GM19395 (cell line): Measurements from ENCODE around the gene SLC25A29.

Experiments
- ATAC-seq: cut with Tn5 transposase; IDR thresholded peaks from one replicate; pipeline ENCODE4 v1.9.1; 2021; ENCODE audit warnings: mild to moderate bottlenecking, moderate library complexity; ENCODE audit not compliant: unreplicated experiment

The SLC25A29 gene

DNA sequence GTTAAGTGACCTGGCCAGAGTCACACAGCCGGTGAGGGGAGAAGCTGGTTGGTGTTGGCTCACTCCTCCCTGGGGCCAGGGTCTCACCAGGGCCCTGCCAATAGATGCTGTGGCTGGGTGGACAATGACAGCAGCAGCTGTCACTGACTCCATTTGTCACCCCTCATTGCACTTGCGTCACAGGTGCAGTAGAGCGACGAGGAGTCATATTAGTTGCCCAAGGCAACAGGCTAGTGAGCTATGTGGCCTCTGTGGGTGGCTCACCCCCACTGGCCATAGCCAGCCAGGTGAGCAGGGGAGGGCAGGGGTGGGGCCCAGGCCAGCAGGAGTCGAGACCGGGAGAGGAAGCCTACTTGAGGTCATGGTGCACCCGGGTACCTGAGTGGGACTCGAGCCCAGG, 26.6 kb upstream of the SLC25A29 start:
- ATAC-seq, result peak; percentile 47

DNA sequence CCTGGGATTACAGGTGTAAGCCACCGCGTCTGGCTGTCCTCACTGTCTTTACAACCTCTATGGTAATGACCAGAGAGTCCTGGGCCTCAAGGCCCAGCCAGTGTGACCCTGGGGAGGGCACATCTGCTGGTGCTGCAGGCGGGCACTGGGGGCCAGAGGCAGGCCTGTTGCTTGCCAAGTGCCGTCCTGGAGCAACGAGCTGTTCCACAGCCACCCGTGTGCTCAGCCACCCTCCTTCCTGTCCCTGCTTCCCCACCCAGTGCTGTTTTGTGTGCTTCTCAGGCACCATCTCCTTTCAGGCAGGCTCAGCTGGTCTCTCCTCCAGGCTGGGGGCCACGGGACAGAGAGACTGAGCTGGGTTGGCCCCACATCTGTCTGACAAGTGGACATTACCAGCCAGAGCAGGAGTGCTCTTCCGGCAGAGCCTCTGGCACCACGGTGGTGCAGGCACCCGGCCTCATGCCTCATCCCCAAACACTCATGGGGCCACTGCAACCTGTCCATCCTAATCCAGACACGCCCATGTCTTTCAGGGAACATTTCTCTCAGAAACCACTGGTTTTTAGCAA, 25.9 kb upstream of the SLC25A29 start:
- ATAC-seq, result no peak

DNA sequence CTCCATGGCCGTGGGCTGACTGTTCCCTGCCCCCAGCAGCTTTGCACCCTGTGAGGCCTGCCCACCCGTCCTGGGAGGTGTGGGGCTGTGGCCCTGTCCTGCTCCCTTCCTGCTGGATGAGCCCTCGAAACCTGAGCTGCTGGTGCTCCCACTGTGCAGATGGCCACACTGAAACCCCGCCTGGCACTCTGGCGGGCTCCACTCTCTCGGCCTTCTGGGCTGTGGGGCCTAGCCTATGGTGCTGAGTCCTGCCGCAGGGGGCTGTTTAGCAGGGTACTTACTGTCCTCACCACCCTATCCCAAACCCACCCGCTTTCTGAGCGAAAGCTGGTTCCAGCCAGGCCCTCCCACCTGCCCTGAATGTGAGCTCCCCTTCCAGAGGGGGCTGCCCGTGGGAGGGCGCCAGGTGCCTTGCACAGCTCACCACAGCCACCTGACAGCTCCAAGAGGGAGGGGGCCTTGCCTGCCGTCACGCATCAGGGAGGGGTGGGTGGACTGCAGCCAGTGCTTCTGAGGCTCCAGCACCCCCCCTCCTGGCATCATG, 24.2 kb upstream of the SLC25A29 start:
- no peak for ATAC-seq

DNA sequence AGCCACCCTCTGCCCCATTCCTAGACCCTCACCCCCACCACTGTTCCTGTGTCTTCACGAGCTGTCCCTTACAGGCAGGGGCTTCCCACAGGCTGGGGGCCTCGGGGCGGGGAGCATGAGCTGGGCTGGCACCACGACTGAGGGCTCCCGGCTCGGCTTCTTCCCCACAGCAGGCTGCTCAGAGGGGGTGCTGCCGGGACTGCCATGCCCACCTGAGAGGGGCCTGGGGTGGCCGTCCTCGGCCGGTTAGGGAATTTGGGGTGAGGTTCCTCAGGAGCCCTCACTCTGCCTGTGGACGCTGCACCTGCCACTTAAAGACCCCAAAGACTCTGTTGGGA, 23.7 kb upstream of the SLC25A29 start:
- no peak for ATAC-seq

DNA sequence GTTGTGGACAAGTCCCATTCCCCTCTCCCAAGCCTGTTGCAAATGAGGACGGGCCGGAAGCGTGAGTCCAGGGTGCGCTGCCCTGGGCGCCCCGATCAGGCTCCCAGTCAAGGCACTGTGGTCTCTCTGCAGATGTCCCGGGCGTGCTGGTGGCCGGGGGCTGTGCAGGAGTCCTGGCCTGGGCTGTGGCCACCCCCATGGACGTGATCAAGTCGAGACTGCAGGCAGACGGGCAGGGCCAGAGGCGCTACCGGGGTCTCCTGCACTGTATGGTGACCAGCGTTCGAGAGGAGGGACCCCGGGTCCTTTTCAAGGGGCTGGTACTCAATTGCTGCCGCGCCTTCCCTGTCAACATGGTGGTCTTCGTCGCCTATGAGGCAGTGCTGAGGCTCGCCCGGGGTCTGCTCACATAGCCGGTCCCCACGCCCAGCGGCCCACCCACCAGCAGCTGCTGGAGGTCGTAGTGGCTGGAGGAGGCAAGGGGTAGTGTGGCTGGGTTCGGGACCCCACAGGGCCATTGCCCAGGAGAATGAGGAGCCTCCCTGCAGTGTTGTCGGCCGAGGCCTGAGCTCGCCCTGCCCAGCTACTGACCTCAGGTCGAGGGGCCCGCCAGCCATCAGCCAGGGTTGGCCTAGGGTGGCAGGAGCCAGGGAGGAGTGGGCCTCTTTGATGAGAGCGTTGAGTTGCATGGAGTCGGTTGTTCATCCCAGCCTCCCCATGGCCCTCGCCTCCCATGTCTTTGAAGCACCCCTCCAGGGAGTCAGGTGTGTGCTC, 23.2 kb upstream of the SLC25A29 start:
- ATAC-seq, result no peak

GRCh38 chr14:100328495-100329163, 22.4 kb upstream of the SLC25A29 start:
- no peak for ATAC-seq

GRCh38 chr14:100327128-100327527, 20.9 kb upstream of the SLC25A29 start:
- no peak for ATAC-seq

GRCh38 chr14:100325958-100326357, 19.7 kb upstream of the SLC25A29 start:
- ATAC-seq, result no peak

GRCh38 chr14:100325231-100325632, 19.0 kb upstream of the SLC25A29 start:
- ATAC-seq, result no peak

DNA sequence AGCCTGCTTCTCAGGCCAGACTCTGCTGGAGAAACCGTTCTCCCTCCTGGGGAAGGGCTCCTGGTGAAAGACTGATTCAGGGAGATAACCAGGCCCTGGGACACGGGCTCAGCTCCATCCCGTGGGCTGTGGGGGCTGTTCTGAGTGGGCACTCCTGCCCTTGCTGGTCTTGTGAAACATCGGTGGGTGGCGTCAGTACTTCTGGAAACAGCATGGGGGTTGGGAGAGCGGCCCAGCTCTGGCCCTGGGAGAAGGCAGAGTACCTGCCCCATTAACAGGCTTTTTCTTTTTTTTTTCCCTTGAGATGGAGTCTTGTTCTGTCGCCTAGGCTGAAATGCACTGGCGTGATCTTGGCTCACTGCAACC, 17.7 kb upstream of the SLC25A29 start:
- ATAC-seq, result no peak

DNA sequence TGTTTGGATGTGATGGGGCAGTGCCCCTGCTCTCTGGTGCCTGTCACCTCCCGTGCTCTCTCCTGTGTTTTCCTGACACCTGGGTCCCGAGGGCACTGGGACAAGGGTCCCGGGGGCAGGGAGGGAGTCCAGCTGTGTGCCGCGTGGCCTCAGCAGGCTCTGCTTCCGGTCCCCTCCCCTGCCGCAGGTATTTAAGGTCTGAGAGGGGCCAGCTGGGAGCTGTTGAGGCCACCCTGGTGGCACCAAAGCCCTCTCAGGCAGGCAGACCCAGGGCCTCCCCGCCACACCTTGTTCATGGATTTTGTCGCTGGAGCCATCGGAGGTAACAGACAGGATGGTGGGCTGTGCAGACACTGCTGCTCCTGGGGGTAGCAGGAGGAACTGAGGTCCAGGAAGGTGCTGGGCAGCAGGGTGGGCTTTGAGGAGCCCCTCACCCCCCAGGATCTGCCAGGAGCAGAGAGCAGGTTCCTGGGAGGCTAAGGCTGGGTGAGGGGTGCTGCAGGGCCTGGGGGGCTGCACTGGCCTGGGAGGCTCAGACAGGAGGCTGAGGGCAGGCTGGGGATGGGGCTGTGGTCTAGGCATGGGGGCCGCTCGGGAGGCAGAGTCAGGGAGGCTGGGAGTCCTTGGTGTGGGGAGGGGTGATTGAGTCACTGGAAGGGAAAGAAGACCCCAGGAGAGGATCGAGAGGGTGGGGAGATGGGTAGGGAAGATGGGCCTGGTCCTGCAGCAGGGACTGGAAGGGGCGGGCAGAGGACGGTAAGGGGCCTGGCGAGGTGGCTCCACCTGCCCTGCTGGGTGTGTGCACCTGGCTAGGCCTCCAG, 17.1 kb upstream of the SLC25A29 start, which contains the start of gene SLC25A47:
Gene SLC25A47 (plus strand): TSS at position 219 of the 821 bp plus-strand sequence. CDS start 76 bp downstream, at position 295.
- no peak for ATAC-seq

GRCh38 chr14:100322138-100322957, 16.1 kb upstream of the SLC25A29 start:
- ATAC-seq, result no peak

DNA sequence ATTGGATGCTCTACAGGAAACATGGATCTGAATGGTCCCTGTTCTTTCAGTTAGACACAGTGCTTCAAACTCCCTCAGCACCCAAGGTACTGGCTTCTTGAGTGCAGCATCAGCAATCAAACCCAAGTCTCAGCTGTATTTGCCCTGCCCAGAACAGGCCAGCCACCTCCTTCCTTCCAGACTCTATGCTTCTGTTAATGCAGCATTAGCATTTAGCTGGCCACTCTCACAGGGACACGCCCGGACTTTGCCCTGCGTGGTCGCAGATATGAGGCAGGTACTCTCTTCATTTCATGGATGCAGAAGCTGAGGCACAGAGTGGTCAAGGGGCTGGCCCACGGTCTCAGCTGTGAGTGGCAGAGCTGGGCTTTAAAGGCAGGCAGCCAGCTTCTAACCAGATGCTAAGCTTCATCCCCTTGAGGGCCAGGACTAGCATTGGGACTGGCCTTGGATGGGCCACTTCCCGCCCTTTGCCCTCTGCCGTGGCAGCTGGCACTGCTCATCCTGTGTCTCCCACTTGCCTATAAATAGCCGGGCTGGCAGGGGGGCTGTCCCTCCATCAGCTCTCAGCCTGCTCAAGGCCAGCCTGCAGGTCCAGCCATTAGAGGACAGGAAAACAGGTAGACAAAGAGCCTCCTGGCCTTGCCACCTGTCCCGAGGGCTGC, 15.4 kb upstream of the SLC25A29 start:
- ATAC-seq, result no peak

DNA sequence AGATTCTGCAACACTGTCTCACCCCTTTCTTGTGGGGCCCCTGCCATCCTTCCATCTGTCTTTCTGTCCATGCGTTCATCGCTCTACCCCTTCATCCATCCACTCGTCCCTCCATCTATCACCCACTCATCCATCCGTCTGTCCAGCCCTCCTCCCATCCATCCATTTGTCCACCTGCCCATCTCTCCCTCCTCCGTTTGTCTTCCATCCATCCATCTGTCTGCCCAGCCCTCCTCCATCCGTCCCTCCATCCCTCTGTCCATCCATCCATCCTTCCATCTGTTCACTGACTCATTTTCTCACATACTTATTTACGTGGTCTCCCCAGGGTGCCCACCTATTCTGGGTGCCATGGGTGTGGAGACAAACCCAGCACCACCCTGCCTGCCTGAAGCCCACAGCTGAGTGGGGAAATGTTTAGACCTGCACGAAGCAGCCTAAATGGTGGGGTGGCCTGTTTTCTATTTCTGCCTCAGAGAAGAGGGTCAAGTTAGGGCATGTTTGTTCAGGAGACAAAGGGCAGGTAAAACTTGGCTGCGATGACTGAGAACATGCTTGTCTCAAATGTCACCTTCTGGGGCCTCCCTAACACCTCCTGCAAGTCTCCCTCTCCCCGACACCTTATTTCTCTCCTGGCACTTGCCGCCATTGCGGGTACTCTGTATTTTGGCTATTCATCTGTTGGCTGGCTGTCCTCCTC, 14.1 kb upstream of the SLC25A29 start:
- ATAC-seq, result no peak

DNA sequence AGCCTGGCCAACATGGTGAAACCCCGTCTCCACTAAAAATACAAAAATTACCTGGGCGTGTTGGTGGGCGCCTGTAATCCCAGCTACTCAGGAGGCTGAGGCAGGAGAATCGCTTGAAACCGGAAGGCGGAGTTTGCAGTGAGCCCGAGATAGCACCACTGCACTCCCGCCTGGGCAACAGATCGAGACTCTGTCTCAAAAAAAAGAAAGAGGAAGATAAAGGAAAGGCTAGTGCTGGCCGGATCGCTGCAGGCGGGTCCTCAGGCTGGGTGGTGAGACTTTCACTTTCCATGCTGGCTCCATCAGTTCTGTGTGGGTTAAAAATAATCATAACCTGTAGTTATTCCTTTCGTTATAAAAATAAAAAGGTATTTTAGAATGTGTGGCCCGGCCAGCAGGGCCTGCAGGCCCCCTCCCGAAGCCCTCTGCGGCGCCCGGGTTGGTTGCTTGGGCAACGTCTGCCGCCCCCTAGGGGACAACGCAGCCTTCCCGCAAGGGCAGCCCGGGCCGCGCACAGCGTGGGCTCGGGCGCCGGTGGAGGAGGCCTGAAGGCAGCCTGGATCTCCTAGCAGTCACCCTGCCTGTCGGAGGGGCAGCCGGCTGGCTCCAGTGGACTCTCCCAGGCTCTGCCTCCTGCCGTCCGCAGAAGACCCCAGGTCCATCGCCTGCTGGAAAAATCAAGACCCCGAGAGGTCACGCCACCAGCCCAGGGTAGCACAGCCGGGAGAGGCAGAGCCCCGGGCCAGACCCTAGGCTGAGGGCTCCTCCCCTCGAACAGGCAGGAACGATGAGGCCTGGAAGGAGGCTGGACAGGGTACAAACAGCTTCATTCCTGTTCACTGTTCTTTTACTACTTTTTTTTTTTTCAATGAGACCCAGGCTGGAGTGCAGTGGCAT, 11.9 kb upstream of the SLC25A29 start:
- peak; percentile 93 for ATAC-seq

GRCh38 chr14:100317389-100317788, 11.1 kb upstream of the SLC25A29 start:
- ATAC-seq, result no peak

GRCh38 chr14:100314724-100315123, 8.5 kb upstream of the SLC25A29 start:
- ATAC-seq, result no peak
